DMS53 treated with DMSO at 0.1 percent for 48 hours (cell line): ENCODE data around the gene SNAPC5.
"Not testable (repeated sequence)": the region's sequence is repeated elsewhere in the genome, so short reads cannot be mapped to it uniquely, and the experiment has no call there.

Experiments used
- DNase-seq: peaks from one replicate; lab custom pipeline; 2025; ENCODE audit not compliant: unreplicated experiment; lab: John Stamatoyannopoulos, UW

Gene SNAPC5

DNA sequence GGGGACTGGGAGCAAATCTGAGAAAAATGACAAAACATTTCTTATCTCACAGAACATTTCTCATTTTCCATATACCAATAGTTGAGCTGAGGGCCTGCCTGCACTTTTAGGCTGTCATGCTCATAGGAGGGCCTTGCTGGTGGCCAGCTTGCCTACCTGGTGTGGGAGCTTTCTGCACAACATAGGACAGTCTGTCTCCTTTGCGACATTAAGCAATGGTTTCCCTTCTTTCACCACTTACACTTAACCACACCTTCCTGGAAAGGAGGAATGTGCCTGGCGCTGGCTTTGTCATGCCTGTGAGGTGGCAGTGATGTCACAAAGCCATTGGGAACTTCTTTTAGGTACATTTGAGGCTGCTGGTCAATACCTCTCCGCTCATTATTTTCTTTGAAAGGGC, 5.7 kb downstream of the SNAPC5 start:
- no peak for DNase-seq

- no peak for DNase-seq
Observed at GRCh38 chr15:66489179-66489791, 8.3 kb downstream of the SNAPC5 start.

GRCh38 chr15:66488525-66488924, 9.0 kb downstream of the SNAPC5 start:
- DNase-seq, result no peak

GRCh38 chr15:66486887-66487286, 10.7 kb downstream of the SNAPC5 start:
- no peak for DNase-seq

- no peak for DNase-seq
Observed at GRCh38 chr15:66484539-66485112, 12.9 kb downstream of the SNAPC5 start.

GRCh38 chr15:66483131-66483566, 14.4 kb downstream of the SNAPC5 start:
- DNase-seq, result no peak

GRCh38 chr15:66482539-66482938, 15.0 kb downstream of the SNAPC5 start:
- DNase-seq, result no peak

DNA sequence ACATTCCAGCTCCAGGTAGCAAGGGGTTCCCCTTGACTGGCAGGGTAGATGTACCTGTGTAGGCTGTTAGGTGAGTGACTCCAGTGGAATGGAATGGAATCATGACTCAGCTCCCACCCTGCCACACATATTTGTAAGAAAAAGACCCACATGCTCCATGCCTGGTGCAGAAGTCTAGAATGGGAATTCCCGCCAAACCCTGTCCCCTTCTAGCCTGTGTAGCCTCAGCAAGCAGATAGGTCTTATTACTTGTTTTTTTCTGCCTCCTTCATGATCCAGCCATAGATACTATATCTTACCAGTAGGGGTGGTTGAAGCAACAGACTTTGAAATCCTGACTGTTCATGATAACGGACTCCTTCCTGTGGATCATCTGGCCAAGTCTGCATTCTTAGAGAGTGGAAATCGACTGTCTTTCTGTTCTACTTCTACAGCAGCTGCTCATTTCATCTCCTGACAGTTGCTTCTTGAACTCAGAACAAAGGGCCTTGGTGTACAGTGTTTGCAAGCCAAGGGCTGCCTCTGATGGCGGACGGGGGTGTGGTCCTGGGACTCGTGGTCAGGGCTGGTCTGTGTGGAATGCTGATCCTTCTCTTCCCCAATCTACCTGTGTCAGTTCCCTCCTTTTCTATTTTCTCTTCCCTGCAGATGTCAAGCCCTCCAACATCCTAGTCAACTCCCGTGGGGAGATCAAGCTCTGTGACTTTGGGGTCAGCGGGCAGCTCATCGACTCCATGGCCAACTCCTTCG, 16.3 kb downstream of the SNAPC5 start:
- no peak for DNase-seq

- DNase-seq, result no peak
Observed at GRCh38 chr15:66480267-66480666, 17.3 kb downstream of the SNAPC5 start.

GRCh38 chr15:66477011-66477410, 20.6 kb downstream of the SNAPC5 start:
- no peak for DNase-seq

GRCh38 chr15:66476535-66476934, 21.0 kb downstream of the SNAPC5 start:
- DNase-seq, result no peak

DNA sequence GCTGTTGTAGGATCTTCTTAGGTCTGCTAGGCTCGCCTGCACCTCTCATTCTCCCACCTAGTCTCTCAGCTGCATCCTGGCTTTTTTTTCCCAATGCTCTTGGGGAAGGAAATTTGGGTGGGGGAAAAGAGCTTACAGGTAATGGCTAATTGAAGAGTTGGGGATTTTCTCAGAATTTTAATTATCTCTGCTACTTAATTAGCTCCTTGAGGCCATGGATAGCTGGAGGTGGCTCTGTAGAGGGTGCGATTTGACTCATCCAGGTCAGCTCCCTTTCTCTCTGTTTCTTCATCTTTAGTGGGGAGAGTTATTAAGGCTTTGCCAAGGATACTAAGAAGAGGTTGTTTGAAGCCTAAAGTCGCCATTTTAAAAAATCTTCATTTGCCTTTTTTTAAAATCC, 22.6 kb downstream of the SNAPC5 start:
- DNase-seq, result no peak

GRCh38 chr15:66474135-66474534, 23.4 kb downstream of the SNAPC5 start:
- DNase-seq, result no peak

GRCh38 chr15:66472176-66472999, 25.2 kb downstream of the SNAPC5 start:
- DNase-seq, result no peak

DNA sequence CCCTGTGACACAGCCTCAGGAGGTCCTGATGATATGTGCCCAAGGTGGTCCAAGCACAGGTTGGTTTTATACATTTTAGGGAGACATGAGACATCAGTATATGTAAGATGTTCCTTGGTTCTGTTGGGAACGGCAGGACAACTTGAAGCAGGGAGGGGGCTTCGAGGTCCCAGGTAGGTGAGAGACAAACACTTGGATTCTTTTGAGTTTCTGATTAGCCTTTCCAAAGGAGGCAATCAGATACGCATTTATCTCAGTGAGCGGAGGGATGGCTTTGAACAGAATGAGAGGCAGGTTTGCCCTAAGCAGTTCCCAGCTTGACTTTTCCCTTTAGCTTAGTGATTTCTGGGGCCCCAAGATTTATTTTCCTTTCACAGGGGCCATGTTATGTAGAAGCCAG, 26.7 kb downstream of the SNAPC5 start:
- not testable (repeated sequence) for DNase-seq

- not testable (repeated sequence) for DNase-seq
Observed at GRCh38 chr15:66467162-66468040, 30.2 kb downstream of the SNAPC5 start.

- not testable (repeated sequence) for DNase-seq
Observed at GRCh38 chr15:66465294-66465693, 32.3 kb downstream of the SNAPC5 start.

DNA sequence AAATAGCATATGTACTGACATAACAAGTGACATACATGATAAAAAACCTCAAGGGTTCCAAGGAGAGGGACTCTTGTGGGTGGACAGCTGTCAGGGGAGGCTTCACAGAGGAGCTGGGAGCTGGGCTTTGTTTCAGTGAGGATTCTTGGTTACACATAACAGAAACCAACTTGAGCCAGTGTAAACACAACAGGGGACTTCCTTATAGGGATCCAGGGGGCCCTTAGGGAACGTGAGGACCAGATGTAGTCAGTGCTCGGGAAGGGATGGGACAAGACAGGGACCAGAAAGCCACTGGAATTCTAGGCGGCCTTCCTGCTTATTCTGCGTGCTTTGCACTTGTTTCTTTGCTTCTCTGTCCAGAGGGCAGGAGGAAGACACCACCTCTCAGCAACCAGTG, 34.9 kb downstream of the SNAPC5 start:
- no peak for DNase-seq

GRCh38 chr15:66461917-66462316, 35.6 kb downstream of the SNAPC5 start:
- no peak for DNase-seq

DNA sequence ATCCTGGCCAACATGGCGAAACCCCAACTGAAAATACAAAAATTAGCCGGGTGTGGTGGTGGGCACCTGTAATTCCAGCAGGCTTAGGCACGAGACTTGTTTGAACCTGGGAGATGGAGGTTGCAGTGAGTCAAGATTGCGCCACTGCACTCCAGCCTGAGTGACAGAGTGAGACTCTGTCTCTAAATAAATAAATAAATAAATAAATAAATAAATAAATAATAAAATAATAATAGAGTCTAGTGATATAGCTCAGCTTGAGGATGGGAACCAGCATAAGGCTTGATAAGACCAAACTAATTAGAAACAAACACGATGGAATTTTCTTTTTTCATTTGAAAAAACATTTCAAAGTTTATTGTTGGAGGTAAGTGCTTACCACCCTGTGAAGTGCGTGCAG, 36.3 kb downstream of the SNAPC5 start:
- DNase-seq, result not testable (repeated sequence)
